NOMO-1 (cell line): ENCODE measurements around the gene ANKRD34C.
A peak's percentile ranks its signal among the peaks of the same experiment; 100 is the strongest.
"Not testable (repeated sequence)": the region's sequence is repeated elsewhere in the genome, so short reads cannot be mapped to it uniquely, and the experiment has no call there.

ENCODE experiments used
- DNase-seq, 2 experiments: peaks; one replicate each; lab custom pipeline; 2025; ENCODE audit not compliant: unreplicated experiment in 2 of 2; lab: John Stamatoyannopoulos, UW

The ANKRD34C gene

GRCh38 chr15:79310985-79311900, 28.7 kb downstream of the ANKRD34C start, which contains the start of gene TMED3:
Gene TMED3, plus strand, starts transcription at chr15:79311112. Its CDS starts 138 bp downstream, at chr15:79311250.
- DNase-seq, result peak; percentile 79 to 87

DNA sequence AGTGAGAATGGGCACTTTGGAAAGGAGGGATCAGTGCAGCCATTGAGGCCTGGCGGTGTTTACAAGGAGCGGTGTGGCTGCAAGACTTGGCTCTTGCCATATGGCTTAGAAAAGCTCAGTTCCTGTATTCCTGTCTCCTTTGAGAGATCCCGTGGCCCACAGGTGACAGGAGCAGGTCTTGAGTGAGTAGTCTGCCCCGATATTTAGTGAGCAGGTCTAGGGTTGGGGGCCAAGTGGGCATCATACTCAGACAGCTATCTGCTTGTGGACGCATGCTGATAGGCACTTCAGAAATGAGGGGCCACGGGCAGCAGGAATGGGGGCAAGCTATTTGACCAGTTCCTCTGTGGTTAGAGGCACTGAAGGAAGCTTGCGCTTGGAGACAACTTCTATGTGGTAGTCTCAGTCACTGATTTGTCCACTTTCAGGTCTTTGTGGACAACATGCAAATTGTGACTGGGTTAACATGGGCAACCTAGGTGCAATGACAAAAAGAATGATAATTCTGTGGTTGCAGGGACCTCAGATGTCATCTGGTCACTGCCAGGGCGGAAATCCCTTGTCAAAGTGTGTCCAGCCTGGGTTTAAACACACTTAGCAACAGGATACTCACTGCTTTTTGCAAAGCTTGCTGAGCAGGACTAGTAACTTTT, 29.5 kb downstream of the ANKRD34C start:
- DNase-seq, result peak in 1 of 2 experiments; percentile 23

- DNase-seq, result no peak
These were observed 31.7 kb downstream of the ANKRD34C start for GRCh38 chr15:79314186-79314585.

DNA sequence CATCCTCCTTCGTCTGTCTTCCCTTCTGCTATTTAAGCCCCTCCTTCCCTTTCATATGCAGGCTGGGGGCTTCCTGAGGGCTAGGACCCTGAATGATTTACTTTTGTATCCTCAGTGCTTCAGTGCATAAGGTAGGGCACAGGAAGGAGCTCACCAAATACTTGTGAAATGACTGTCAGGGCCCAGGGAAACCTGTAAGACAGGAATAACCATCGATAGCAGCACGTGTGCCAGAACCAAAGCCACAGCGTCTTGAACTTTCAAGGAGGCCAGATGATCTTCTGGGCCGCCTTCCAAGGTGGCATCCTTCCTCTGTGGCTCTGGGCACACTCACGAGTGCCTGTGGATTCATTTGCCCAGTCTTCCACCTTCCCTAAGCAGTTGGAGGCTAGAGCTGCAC, 32.3 kb downstream of the ANKRD34C start:
- no peak for DNase-seq

GRCh38 chr15:79315623-79316328, 33.3 kb downstream of the ANKRD34C start:
- DNase-seq, result no peak

GRCh38 chr15:79316864-79317263, 34.3 kb downstream of the ANKRD34C start:
- DNase-seq, result no peak

- not testable (repeated sequence) for DNase-seq
These were observed 37.5 kb downstream of the ANKRD34C start for GRCh38 chr15:79319973-79320372.

DNA sequence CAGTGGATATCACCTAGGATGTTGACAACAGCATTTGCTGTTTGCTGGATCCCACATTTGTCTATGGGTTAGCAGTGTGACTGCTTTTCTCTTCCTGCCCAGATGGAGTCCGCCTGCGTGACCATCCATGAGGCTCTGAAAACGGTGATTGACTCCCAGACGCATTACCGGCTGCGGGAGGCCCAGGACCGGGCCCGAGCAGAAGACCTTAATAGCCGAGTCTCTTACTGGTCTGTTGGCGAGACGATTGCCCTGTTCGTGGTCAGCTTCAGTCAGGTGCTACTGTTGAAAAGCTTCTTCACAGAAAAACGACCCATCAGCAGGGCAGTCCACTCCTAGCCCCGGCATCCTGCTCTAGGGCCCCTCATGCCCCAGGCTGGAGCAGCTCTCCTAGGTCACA, 39.4 kb downstream of the ANKRD34C start:
- no peak for DNase-seq

DNA sequence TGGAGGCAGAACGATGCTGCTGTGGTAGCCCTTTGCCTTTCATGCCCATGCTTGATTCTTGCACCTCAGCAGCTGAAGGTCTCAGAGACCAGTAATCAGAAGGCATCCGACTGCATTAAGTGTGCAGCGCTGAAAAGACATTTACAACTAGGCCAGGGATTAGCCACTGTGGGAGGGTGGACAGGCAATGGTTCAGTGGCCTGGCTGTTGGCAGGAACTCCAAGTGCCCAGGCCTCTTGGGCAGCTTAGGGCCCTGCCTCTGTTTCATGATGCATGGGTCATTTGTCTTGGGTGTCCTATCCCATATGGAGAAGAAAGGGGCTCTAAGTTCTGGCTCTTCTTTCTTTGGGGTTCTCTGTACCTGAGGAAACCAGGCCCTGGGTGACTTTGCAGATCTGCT, 39.8 kb downstream of the ANKRD34C start:
- DNase-seq, result no peak

DNA sequence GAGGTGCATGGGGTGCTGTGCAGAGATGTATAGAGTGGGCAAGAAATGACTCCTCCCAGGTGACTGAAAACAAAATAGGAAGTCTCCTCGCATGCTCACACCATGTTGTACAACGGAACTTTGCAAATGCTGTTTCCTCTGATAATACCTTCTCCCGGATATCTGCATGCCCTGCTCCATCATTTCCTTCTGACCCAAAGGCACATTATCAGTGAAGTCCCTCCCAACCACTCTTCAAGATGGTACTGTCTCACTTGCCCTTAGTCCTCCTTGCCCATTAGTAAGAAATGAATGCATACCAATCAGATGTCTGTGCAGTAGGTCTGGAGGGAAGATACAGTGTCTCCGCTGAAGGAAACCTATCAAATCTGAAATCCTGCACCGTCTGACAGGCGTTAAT, 40.4 kb downstream of the ANKRD34C start:
- DNase-seq, result no peak

DNA sequence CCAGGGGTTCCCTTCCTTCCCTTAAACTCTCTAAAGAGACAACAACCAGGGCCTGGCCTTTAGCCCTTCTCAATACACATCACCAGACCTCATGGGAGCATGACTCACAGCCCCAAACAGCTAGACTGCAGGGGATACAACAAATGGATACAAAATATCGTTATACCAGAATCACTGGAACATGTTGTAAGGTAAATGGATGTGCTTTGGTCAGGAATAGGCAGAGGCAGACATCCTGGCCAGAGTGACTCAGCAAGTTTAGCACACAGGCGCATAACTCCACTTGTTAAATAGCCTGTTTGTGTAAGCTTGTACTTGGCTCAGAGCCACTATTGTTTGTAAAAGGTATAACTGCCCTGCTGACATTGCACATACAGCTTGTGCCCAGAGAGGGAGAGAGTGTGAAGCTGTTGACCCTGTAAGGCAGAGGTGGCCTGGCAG, 46.7 kb downstream of the ANKRD34C start:
- DNase-seq, result no peak
